ENCODE data around the gene OSBPL10.

DNA sequence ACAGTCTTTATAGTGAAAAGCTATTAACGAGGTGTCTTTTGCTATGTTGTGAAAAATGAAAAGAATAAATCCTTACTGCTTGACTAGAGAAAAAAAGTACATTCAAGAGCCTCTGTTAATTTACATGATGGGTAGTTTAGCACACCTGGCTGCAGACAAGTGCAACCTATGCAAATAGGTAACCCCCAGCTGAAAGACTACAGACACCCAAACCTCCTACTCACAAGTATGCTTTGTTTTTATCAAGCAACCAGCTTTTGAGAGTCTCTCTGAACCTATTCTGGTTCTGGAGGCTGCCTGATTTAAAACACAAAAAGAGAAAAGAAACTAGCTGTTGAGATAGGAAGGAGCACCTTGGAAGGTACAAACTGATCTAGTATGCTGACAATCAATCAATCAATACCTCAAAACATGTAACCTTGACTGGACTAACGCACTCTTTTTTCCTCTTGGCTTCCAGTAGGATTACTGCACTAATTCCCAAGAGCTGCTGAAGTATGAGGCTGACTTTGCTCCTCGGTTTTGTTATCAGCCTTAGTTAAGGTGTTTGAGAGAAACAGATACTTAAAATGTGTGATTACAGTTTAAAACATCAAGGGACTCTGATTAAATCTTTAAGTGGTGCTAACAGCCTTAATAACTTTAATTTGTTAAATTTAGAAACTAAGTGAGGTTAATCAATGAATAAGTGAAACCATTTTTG, 63.6 kb downstream of the OSBPL10 start:
- TF ChIP-seq, protein P1, sequence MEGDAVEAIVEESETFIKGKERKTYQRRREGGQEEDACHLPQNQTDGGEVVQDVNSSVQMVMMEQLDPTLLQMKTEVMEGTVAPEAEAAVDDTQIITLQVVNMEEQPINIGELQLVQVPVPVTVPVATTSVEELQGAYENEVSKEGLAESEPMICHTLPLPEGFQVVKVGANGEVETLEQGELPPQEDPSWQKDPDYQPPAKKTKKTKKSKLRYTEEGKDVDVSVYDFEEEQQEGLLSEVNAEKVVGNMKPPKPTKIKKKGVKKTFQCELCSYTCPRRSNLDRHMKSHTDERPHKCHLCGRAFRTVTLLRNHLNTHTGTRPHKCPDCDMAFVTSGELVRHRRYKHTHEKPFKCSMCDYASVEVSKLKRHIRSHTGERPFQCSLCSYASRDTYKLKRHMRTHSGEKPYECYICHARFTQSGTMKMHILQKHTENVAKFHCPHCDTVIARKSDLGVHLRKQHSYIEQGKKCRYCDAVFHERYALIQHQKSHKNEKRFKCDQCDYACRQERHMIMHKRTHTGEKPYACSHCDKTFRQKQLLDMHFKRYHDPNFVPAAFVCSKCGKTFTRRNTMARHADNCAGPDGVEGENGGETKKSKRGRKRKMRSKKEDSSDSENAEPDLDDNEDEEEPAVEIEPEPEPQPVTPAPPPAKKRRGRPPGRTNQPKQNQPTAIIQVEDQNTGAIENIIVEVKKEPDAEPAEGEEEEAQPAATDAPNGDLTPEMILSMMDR (IDR thresholded peaks at IDR 0.05; ENCODE audit: low read length), result no peak
- TF ChIP-seq EZH2 (IDR thresholded peaks at IDR 0.05; ENCODE audit: borderline replicate concordance, low read length), result no peak

Data from OCI-LY1 (cell line).